ENCODE results near the gene CDC42EP4.
A peak's percentile ranks its signal among the peaks of the same experiment; 100 is the strongest.

Gene CDC42EP4

DNA sequence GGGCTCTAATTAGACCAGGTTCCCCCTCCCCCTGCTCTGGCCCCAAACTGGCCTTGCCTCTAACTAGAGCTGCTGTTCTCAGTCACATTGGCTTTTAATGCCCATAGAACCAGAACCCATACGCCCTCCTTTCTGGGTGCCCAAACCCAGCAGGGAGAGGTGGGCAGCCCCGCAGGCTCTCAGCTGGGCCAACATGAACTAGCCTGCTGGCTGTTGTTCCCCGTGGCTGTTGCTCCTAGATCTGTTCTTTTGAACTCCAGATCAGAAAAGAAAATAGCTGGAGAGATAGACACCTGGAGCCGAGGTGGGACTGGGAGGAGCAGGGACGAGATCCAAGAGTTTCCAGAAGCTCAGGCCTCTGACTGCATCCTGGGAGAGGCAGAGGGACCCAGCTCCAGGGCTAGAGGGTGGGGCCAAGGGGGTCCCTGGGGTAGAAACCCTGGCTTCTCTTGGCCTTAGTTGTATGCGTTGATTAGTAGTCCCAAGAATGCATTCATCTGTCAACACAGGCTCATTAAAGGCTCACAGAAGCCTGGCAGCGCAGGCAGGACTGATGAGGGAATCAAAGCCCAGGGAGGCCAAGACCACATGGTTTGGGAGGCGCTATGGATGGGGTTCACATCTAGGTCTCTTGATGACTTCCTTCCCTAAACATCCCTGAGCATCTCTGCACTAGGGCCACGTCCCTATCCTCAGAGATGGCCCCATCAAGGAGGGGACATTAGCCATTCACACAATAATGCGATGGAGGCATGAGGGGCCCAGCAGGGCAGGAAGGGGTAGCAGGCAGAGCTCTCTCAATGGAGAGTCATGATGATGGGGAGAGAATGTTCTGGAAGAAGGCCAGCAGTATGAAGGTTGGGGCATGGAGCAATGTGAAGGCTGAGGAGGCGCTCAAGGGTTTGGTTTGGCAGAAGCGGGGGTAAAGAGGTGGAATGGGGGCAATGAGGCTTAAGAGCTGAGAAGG, 48.8 kb downstream of the CDC42EP4 start:
- FAIRE-seq (peak; percentile 9), DNase-seq (ENCODE audit: insufficient read length, low spot score) (no peak)

DNA sequence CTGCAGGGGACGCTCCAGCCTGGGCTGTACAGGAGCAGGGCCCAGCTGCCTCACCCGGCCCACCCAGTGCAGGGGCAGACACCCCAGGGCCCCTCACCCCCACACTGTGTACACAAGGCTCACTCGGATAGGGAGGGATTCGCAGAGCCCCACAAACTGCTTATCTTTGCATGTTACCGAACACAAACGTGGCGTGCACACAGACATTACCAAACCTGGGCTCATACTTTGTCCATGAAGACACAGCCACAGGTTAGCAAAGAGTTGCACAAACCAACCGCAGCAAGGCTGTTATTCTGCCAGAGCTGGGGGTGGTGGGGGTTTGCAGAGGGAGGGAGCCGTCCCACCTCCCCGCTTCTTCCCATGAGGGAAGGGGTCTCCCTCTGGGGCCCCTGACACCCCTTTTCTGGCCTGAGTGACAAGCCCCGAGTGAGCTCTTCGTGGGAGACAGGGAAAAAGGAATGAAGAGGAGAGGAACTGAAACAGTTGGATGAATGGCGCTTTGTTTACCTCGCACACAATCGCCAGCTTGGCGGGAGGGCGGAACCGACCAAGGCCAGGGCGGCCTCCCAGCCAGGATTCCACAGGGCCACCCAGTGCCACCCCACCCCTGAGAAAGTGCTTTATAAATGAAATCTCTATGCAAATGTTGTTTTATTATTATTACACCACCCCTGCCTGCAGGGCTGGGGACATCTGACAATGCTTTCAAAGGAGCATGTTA, 49.7 kb downstream of the CDC42EP4 start:
- FAIRE-seq (no peak), DNase-seq (ENCODE audit: insufficient read length, low spot score) (no peak)

- no peak for FAIRE-seq
Observed at GRCh38 chr17:73261617-73261951, 50.2 kb downstream of the CDC42EP4 start, which contains the start of gene CPSF4L. CPSF4L (minus strand) TSS chr17:73261880; CDS start chr17:73261818, 62 bp downstream.

GRCh38 chr17:73257516-73257915, 54.3 kb downstream of the CDC42EP4 start:
- FAIRE-seq (no peak), DNase-seq (ENCODE audit: insufficient read length, low spot score) (no peak)

More at GRCh38 chr17:73261617-73261951, 50.2 kb downstream of the CDC42EP4 start, which contains the start of gene CPSF4L:
- no peak for DNase-seq (ENCODE audit: insufficient read length, low spot score)

DNA sequence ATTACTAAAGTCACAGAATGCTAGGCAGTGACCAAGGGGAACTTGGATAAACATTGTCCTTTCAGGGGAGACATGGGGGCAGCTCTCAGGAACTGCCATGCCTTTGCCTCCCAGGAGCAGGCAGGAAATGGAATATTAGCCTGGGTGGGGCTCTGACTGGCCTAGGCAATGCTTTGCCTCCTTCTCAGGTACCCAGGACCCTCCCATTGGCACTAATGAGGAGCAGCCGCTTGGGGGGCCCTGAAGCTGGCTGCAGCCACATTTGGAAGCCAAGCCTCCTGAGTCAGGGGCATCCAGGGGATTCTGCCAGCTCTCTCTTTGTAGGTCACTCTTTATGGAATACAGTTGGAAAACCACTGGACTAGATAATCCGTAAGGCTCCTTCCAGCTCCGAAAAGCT, 55.6 kb downstream of the CDC42EP4 start:
- no peak for DNase-seq (ENCODE audit: insufficient read length, low spot score)
- FAIRE-seq = no peak

GRCh38 chr17:73255671-73256181, 56.1 kb downstream of the CDC42EP4 start:
- FAIRE-seq (peak; percentile 91), DNase-seq (ENCODE audit: insufficient read length, low spot score) (peak; percentile 67)

DNA sequence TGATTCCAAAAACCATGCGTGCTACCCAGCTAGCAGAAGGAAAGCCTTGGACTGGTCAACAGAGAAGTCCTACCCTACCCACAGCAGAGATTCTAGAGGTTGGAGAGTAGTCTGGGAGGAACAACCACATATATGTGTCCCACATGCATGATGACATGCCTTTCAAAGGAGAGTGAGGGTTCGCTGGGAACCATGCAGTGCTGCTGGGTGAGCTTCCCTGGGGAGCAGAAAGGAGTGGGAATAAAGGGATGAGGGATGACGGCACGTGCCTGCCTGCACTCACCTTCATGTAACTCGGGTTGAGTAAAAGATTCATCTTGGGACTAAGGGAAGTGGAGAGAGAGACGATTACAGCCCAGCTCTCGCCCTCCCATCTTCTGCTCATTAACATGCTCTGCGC, 59.9 kb downstream of the CDC42EP4 start:
- DNase-seq (ENCODE audit: insufficient read length, low spot score) (no peak), FAIRE-seq (no peak)

- no peak for DNase-seq (ENCODE audit: insufficient read length, low spot score)
- peak; percentile 33 for FAIRE-seq
Observed at GRCh38 chr17:73250851-73251640, 60.8 kb downstream of the CDC42EP4 start.

DNA sequence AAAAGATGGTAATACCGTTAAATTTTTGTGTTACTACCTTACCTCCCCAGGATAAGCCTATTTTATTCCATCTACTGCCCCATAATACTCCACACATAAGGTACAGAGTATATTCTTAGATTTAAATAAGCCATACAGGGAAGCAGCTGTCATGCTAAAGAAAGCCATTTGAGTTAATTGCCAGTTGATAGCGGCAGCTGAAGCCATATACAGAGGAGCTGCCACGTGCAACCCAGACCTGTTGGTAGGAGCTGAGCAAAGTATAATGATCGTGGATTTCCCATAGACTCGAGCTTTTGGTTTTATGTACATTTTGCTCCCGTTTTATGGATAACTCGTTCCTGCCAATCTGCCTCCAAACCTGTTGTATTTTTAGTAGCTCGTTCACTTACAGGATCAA, 62.1 kb downstream of the CDC42EP4 start:
- no peak for FAIRE-seq
- DNase-seq (ENCODE audit: insufficient read length, low spot score) = no peak

- DNase-seq (ENCODE audit: insufficient read length, low spot score) = no peak
- no peak for FAIRE-seq
Observed at GRCh38 chr17:73248532-73248931, 63.3 kb downstream of the CDC42EP4 start.

- no peak for FAIRE-seq
- DNase-seq (ENCODE audit: insufficient read length, low spot score) = no peak
Observed at GRCh38 chr17:73247726-73248125, 64.1 kb downstream of the CDC42EP4 start.

DNA sequence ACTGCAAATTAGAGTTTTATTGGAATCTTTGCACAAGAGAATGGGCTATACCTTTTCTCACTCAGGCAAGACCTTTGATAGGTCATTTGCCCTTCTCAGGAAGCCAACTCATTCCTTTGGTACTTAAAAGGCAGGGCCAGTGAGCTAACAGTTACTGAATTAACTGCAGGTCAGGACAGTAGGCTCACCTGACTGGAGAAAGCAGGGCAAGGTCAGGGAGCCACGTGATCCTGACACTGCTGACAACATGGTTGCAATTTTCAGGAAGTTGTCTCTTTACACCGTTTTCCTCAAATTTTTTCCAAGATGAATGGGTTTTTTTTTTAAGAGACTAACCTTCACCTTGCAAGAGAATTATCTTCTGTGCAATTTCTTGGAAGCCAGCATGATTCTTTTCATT, 71.2 kb downstream of the CDC42EP4 start:
- DNase-seq (ENCODE audit: insufficient read length, low spot score) = no peak
- no peak for FAIRE-seq

- DNase-seq (ENCODE audit: insufficient read length, low spot score) (no peak), FAIRE-seq (no peak)
Observed at GRCh38 chr17:73237714-73238113, 74.1 kb downstream of the CDC42EP4 start.

- FAIRE-seq (no peak), DNase-seq (ENCODE audit: insufficient read length, low spot score) (no peak)
Observed at GRCh38 chr17:73234736-73235135, 77.1 kb downstream of the CDC42EP4 start.
